ENCODE data around the gene FRMPD3.

Gene FRMPD3

GRCh38 chrX:107450823-107451509 lies 1.5 kb downstream of the FRMPD3 start:
- Histone ChIP-seq H3K4me3 (ENCODE audit: low read depth, low read length) (no peak overlapping the region), H3K4me1 (ENCODE audit: control insufficient read depth, insufficient read depth, low read length) (peaks cover 3% of the 10 kb centered on the region; the same call in 1 of the 2 replicates), H3K36me3 (ENCODE audit: control insufficient read depth in 2 of 2, insufficient read depth in 1 of 2, low read length in 2 of 2) (no peaks in the 10 kb centered on the region), H3K9me3 (ENCODE audit: control insufficient read depth, insufficient read depth, low read depth, low read length) (no peaks in the 10 kb centered on the region), H3K27ac (ENCODE audit: extremely low read depth, low read depth, low read length) (no peak overlapping the region)
- TF ChIP-seq ZBTB10 (tag by site-specific recombination; IDR thresholded peaks at IDR 0.05): no peak
- TF ChIP-seq ZNF561 (tag by site-specific recombination; IDR thresholded peaks at IDR 0.05; ENCODE audit: borderline replicate concordance): peak; percentile 25; the same call in 1 of the 2 replicates
- TF ChIP-seq GLIS2 (tag by site-specific recombination; IDR thresholded peaks at IDR 0.05): 0 out of 2 replicates have a peak, but pooled peaks have one; percentile 9
- TF ChIP-seq ZIC2 (tag by site-specific recombination; IDR thresholded peaks at IDR 0.05): peak; percentile 86
- TF ChIP-seq GLIS1 (tag by site-specific recombination; IDR thresholded peaks at IDR 0.05): peak; percentile 24; the same call in 1 of the 2 replicates
- TF ChIP-seq ZNF23 (tag by site-specific recombination; IDR thresholded peaks at IDR 0.05; ENCODE audit: borderline replicate concordance): no peak
- peak; percentile 37; the same call in 1 of the 2 replicates for TF ChIP-seq ZNF341 (tag by site-specific recombination; IDR thresholded peaks at IDR 0.05; ENCODE audit: low read depth)
- TF ChIP-seq ZNF175 (tag by site-specific recombination; IDR thresholded peaks at IDR 0.05): no peak
- no peak for TF ChIP-seq ZBTB21 (tag by site-specific recombination; IDR thresholded peaks at IDR 0.05)
- no peak for TF ChIP-seq KLF10 (tag by site-specific recombination; IDR thresholded peaks at IDR 0.05)
- TF ChIP-seq RBAK (tag by site-specific recombination; IDR thresholded peaks at IDR 0.05): no peak
- TF ChIP-seq PATZ1 (tag by site-specific recombination; IDR thresholded peaks at IDR 0.05): peak; percentile 21; the same call in 1 of the 2 replicates
- no peak for TF ChIP-seq EGR2 (tag by site-specific recombination; IDR thresholded peaks at IDR 0.05; ENCODE audit: low read depth)
- TF ChIP-seq KLF1 (tag by site-specific recombination; IDR thresholded peaks at IDR 0.05): no peak
- TF ChIP-seq ZSCAN23 (tag by site-specific recombination; IDR thresholded peaks at IDR 0.05): no peak
- ChIA-PET CTCF (interaction anchor here (0.6 to 1.3 kb wide), 8 partner anchors 11 to 326 kb away, joined by 3 to 6 read pairs (median 3); partner anchors contain the start of gene NCBP2L), POLR2A (interaction anchor here (1.3 kb wide), 1 partner anchor 177 kb away, joined by 6 read pairs; the partner anchor contains the start of gene PRPS1)

- POLR2A ChIA-PET: no interaction called here
- H3K27ac ChIP-seq (ENCODE audit: extremely low read depth, low read depth, low read length): no peak overlapping the region
- TF ChIP-seq ZFP37 (tag by site-specific recombination; IDR thresholded peaks at IDR 0.05) (no peak), ZBTB21 (tag by site-specific recombination; IDR thresholded peaks at IDR 0.05) (peak; percentile 32; the same call in 1 of the 2 replicates), ZBTB26 (tag by site-specific recombination; optimal IDR thresholded peaks at IDR 0.05) (no peak), ZNF701 (tag by site-specific recombination; IDR thresholded peaks at IDR 0.05) (no peak), ZNF426 (tag by site-specific recombination; IDR thresholded peaks at IDR 0.05) (no peak), RBAK (tag by site-specific recombination; IDR thresholded peaks at IDR 0.05) (no peak), ZNF175 (tag by site-specific recombination; IDR thresholded peaks at IDR 0.05) (no peak)
- peaks cover 3% of the 10 kb centered on the region; the same call in 1 of the 2 replicates for H3K4me1 ChIP-seq (ENCODE audit: control insufficient read depth, insufficient read depth, low read length)
- H3K9me3 ChIP-seq (ENCODE audit: control insufficient read depth, insufficient read depth, low read depth, low read length): no peaks in the 10 kb centered on the region
- CTCF ChIA-PET: interaction anchor here (0.6 to 1.3 kb wide), 2 partner anchors 10 to 533 kb away, joined by 3 to 6 read pairs; no protein-coding TSS in a partner anchor
- no peaks in the 10 kb centered on the region for H3K36me3 ChIP-seq (ENCODE audit: control insufficient read depth in 2 of 2, insufficient read depth in 1 of 2, low read length in 2 of 2)
- H3K4me3 ChIP-seq (ENCODE audit: low read depth, low read length): no peak overlapping the region
Observed at GRCh38 chrX:107451731-107452130, 2.3 kb downstream of the FRMPD3 start.
